Measurements from ENCODE around the gene GABRD.

DNA sequence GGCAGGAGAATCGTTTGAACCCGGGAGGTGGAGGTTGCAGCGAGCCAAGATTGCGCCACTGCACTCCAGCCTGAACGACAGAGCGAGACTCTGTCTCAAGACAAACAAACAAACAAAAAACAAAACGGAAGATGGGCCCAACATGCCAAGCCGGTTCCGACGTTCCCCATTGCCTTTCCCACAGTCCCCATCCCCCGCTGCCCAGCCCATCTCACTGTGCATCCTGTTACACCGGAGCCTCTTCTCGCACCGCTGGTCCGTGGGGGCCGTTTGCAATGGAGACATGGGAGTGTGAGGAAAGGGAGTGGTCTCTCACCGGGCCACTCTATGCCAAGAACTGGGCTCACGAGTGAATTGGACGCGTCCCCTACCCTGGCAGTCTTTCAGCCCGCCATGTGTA, 14.3 kb upstream of the GABRD start:
- TF ChIP-seq CEBPB (IDR thresholded peaks at IDR 0.05; ENCODE audit: low read depth) (no peak), EZH2 (IDR thresholded peaks at IDR 0.05) (no peak), RAD21 (IDR thresholded peaks at IDR 0.05; ENCODE audit: low read depth) (no peak), ZNF274 (IDR thresholded peaks at IDR 0.05; ENCODE audit: low read depth, low read length) (no peak), ZFX (IDR thresholded peaks at IDR 0.05) (no peak), CBX3 (IDR thresholded peaks at IDR 0.05; ENCODE audit: low read depth) (no peak), EZH2phosphoT487 (IDR thresholded peaks at IDR 0.05; ENCODE audit: borderline replicate concordance) (no peak)
- TF ChIP-seq, protein P1, sequence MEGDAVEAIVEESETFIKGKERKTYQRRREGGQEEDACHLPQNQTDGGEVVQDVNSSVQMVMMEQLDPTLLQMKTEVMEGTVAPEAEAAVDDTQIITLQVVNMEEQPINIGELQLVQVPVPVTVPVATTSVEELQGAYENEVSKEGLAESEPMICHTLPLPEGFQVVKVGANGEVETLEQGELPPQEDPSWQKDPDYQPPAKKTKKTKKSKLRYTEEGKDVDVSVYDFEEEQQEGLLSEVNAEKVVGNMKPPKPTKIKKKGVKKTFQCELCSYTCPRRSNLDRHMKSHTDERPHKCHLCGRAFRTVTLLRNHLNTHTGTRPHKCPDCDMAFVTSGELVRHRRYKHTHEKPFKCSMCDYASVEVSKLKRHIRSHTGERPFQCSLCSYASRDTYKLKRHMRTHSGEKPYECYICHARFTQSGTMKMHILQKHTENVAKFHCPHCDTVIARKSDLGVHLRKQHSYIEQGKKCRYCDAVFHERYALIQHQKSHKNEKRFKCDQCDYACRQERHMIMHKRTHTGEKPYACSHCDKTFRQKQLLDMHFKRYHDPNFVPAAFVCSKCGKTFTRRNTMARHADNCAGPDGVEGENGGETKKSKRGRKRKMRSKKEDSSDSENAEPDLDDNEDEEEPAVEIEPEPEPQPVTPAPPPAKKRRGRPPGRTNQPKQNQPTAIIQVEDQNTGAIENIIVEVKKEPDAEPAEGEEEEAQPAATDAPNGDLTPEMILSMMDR (IDR thresholded peaks at IDR 0.05 in 2 of 3, conservative IDR thresholded peaks at IDR 0.05 in 1 of 3; ENCODE audit: borderline replicate concordance in 1 of 3, insufficient read depth in 1 of 3, low read depth in 2 of 3, low read length in 2 of 3), result no peak
